DMS153 treated with DMSO at 0.1 percent for 48 hours (cell line): ENCODE results near the gene ADCY9.
"Not testable (repeated sequence)": the region's sequence is repeated elsewhere in the genome, so short reads cannot be mapped to it uniquely, and the experiment has no call there.

Experiments used
- DNase-seq: peaks from one replicate; lab custom pipeline; 2025; ENCODE audit not compliant: unreplicated experiment; lab: John Stamatoyannopoulos, UW

The ADCY9 gene

GRCh38 chr16:3982216-3982615 is 134.0 kb downstream of the ADCY9 start:
- DNase-seq: no peak

DNA sequence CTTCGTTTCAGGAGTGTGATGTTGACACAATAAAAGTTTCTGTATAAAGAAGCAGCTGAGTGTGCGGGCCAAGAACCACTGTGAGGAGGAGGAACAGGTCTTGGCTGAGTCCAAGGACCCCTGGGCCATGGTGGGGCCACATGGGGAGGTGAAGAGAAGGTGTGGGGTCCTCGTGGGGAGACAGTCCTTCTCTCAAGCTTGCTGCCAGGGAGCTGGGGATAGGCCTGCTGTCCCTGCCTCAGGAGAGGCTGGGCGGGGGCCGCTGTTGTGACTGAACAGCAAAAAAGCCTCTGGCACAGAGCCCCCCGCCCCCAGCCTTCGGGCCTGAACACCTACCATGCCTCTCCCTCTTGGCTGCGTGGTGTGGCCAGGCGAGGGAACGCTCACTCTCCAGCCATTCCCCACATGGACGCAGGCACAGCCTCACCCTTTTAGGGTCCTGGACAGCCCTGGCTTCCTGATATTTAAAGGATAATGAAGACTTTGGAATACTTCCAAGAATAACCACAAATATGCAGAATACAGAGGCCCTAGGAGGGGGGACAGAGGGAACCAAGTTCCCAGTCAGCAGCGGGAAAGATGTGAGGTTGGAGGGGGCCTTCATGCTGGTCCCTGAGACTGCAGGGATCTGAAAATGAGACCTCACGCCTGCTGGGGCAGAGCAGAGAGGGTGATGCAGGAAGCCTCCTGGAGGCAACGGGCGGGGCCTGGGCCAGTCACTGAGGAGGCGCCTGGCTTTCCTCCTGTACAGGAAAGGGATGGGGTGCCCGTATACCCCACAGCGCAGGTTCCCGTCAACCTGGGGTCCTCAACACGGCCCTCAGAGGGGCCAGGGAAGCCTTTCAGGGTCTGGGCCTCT is 135.8 kb downstream of the ADCY9 start:
- DNase-seq: no peak

DNA sequence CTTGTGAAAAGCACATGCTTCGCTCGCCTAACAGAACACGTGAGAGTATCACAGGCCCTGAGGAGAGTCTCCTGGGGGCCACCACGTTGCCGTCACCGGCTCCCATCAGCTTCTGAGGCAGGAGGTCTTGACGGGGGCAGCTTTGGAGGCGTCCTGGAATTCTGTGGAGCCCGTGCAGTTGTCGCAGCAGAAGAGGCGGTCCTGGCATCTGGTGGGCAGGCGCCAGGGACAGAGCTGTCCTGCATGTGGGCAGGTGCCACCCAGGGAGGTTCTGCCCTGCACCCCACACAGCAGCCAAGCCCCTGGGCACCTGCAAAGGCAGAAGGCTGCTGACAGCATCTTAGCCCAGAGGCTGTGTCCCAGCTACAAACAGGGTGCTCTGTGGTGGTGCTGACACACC is 136.7 kb downstream of the ADCY9 start:
- no peak for DNase-seq

DNA sequence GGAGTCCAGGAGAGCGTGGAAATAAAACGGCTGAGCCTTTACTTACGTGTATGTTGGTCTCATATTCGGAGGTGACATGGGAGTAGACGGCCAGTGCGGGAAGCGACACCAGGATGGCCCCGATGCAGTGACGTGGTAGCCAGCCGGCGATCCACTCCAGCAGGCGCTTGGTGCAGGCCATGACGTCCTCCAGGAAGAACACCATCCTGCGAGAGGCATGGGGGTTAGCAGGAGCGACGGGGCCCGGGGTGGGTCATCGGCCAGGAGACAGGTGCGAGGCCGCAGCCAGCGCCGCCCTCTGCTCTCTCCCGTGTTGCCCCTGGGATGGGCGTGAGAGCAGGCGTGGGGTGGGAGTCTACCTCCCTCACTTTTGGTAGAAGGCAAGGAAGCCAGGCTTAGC is 137.2 kb downstream of the ADCY9 start:
- no peak for DNase-seq

- no peak for DNase-seq
These were observed 138.9 kb downstream of the ADCY9 start for GRCh38 chr16:3977376-3977775.

DNA sequence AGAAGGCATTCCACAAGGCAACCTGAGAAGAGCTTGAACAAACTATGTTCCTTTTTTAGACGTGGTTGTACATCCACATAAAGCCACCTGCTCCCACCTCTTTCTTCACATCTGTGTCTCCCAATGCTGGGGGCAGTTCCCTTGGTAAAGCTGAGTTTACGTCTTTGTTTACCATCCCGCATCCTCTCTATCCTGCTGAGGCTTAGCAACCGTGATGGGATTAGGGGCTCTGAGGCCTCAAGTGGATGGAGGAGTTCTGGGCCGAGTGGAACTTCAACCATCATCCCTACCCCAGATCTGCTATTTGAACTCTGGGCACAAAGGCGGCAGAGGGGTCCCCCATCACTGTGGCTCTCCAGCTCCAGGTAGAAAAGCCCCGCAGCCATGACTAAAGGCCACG is 141.5 kb downstream of the ADCY9 start:
- DNase-seq: no peak

GRCh38 chr16:3971706-3972105 is 144.5 kb downstream of the ADCY9 start:
- no peak for DNase-seq

- no peak for DNase-seq
These were observed 145.0 kb downstream of the ADCY9 start for GRCh38 chr16:3971261-3971660.

GRCh38 chr16:3968551-3968950 is 147.7 kb downstream of the ADCY9 start:
- no peak for DNase-seq

DNA sequence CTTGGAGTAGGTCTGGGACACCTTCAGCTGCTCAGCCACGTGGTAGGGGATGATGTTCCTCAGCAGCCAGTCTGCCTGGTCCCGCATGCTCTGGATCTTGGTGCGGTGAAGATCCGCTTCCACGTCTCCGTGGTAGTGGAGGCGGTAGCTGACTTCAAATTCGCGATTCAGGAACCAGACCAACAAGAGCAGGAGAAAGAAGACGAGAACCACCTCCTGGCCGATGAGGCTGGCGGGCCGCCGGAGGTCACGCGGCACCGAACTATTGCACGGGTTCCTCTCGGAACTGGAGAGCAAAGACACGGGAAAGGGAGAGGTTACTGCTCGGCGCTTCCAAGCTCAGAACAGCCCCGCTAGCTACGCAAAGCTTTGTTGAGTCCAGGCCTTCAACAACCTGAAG is 149.6 kb downstream of the ADCY9 start:
- DNase-seq: no peak

GRCh38 chr16:3965781-3966582 is 150.3 kb downstream of the ADCY9 start:
- DNase-seq: no peak

DNA sequence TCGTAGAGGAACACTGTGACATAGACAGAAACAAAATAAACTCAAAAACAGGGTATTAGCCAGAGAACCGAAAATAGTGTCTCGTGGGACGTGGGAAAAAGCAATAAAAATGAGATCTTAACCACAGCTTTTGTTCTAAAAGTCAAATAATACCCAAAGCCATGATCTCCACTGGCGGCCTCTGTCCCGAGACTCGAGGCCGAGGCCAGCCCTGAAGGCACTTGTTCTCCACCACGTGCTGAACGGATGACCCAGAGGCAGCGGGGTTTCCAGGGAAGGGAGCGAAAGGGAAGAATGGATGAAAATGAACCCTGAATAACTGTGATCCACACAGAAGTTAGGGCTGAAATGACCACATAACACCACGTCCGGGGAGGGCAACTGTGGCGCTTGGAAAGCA is 150.9 kb downstream of the ADCY9 start:
- DNase-seq: no peak

- no peak for DNase-seq
These were observed 151.5 kb downstream of the ADCY9 start for GRCh38 chr16:3964686-3965290.

- no peak for DNase-seq
These were observed 152.2 kb downstream of the ADCY9 start for GRCh38 chr16:3963886-3964685.

- peak; percentile 62 for DNase-seq
These were observed 153.0 kb downstream of the ADCY9 start for GRCh38 chr16:3963203-3963602.

- DNase-seq: no peak
These were observed 154.8 kb downstream of the ADCY9 start for GRCh38 chr16:3961449-3961849.

DNA sequence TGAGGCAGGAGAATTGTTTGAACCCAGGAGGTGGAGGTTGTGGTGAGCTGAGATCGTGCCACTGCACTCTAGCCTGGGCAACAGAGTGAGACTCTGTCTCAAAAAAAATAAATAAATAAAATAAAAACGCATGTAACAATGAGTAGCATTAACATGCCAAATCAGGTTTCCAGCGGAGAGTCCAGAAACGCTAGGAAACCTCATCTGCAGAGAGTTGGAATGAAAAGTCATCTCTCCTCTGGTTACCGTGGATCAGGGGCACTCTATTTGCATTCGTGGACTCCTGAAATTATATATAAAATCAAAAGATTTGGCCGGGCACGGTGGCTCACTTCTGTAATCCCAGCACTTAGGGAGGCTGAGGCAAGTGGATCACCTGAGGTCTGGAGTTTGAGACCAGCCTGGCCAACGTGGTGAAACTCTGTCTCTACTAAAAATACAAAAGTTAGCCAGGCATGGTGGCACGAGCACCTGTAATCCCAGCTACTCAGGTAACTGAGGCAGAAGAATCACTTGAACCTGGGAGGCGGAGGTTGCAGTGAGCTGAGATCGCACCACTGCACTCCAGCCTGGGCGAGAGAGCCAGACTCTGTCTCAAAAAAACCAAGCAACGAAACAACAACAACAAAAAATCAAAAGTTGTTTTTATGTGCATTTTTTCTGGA is 156.2 kb downstream of the ADCY9 start:
- not testable (repeated sequence) for DNase-seq

DNA sequence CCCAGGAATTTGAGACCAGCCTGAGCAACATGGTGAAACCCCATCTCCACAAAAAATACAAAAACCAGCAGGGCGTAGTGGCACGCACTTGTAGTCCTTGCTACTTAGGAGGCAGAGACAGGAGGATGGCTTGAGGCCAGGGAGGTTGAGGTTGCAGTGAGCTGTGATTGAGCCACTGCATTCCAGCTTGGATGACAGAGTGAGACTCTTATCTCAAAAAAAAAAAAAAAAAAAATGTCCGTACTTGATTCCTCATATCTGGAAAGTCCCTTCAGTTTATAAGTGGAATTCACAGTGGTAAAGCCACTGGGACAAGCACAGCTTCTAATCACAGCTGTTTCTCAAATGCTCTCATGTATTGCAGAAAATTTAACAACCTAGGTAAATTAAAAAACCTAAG is 157.1 kb downstream of the ADCY9 start:
- no peak for DNase-seq

GRCh38 chr16:3957344-3957980 is 158.8 kb downstream of the ADCY9 start:
- no peak for DNase-seq

DNA sequence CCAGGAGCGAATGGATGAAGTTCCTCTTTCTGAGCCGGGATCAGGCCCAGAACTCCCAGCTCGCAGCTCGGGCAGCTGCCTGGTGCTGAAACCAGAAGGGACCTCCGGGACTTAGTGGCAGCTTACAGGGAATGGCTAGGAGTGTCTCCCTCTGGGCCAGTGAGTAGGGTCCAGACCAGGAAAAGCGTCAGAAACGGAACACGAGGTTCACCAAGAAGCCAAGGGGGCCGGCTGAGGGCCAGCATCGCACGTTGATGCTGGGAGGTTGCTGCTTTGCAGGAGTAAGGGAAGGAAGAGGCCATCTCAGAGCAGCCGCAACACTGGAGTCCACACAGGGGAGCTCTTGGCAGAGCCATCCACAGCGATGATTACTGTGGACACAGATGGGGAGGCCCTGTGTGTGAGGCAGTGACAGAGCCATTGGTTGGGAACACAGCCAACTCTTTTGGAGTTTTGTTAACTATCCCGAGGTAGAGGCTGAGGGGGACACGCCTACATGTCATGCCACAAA is 161.8 kb downstream of the ADCY9 start:
- no peak for DNase-seq
